DMS79 treated with DMSO at 0.1 percent for 48 hours (cell line): Measurements from ENCODE around the gene KCNMA1.
"Not testable (repeated sequence)": the region's sequence is repeated elsewhere in the genome, so short reads cannot be mapped to it uniquely, and the experiment has no call there.

Source experiments
- DNase-seq: peaks from one replicate; lab custom pipeline; 2025; lab: John Stamatoyannopoulos, UW

KCNMA1 gene

DNA sequence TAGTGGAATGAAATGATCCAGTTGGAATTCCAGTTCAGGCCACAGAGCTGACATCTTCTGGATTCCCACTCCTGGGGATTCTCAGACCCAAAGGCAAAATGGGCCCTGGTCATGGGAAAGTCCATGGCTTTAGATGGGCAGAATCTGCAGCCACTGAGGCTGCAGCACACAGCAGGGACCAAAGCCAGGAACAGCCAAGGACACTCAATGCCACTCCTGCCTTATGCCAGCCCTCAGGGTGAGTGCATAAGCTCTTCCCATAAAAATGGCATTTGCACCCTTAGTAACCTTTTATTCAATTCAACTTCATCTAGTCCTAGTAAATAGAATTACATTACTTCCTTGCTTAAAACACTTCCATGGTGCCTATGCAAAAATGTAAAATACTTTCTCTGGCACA is 274.4 kb downstream of the KCNMA1 start:
- DNase-seq = peak; percentile 16

DNA sequence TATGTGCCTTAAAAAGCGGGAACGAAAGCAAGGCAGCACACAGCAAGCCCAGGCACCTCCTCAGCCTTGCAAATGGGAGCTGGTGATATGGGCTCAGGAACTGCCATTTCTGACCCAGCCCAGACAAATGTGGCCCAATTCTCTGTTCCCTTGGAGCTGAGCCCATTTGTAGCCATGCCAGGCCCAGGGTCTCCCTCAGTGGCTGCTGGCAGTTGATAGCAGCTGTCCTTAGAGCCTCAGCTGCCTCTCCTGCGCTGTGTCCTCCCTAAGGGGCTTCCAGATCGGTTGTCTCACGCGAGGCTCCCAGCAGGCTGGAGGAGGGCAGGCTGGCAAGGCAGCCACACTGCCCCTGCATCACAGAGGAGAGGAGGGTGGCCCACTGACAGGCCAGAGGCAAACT is 275.8 kb downstream of the KCNMA1 start:
- no peak for DNase-seq

DNA sequence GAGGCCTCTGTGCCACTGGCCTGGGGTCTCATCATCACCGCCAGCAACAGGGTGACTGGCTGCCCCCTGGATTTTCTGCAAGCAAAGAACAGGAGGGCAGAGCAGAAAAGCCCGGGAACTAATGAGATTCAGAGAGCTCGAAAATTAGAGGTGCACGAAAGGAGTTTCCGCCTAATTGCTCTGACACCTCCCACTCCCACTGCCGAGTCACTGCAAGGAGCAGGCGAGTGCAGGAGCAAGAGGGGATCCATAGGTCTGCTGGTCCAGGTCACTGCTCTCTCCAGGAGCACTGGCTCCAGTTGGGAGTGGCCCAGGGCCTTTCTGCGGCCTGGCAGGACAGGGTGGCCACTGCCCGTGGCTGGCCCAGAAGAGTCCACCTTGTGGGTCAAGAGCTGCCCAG is 276.2 kb downstream of the KCNMA1 start:
- no peak for DNase-seq

DNA sequence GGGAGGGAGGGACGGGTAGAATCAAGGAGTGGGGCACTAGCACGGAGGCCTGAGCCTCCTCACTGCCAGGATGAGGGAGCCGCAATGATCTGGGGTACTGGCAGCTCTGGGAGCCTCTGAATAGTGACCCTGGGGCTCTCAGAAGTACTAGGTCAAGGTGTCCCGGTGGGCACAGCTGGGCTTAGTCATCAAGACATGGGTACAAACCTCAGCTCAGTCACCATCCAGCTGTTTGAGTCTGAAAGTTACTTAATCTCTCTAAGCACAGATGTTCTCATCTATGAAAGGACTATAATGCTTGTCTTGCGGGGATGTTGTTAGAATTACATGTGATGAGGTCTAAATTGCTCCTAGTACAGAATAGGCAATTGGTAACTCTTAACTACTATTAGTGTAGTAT is 276.8 kb downstream of the KCNMA1 start:
- no peak for DNase-seq

- DNase-seq = no peak
These were observed 277.6 kb downstream of the KCNMA1 start for GRCh38 chr10:77359950-77360520.

DNA sequence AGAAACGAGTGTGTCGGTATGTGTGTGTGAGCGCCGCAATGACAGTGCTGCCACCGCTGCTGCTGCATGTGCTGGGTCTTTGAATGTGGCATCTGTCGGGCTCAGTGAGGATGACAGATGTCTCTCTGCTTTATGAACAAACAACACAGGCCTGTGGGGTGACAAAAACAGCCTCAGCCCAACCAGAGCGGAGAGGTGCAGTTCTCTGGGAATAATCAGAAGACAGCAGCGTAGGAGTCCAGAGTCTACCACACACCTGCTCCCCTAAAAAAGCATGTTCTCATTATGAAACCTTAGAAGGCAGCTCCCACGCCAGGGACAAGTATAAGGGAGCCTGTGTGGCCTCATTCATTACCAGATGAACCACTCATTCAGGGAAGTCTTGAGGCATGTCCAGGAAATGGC is 278.3 kb downstream of the KCNMA1 start:
- no peak for DNase-seq

GRCh38 chr10:77358656-77359055 is 279.0 kb downstream of the KCNMA1 start:
- no peak for DNase-seq

DNA sequence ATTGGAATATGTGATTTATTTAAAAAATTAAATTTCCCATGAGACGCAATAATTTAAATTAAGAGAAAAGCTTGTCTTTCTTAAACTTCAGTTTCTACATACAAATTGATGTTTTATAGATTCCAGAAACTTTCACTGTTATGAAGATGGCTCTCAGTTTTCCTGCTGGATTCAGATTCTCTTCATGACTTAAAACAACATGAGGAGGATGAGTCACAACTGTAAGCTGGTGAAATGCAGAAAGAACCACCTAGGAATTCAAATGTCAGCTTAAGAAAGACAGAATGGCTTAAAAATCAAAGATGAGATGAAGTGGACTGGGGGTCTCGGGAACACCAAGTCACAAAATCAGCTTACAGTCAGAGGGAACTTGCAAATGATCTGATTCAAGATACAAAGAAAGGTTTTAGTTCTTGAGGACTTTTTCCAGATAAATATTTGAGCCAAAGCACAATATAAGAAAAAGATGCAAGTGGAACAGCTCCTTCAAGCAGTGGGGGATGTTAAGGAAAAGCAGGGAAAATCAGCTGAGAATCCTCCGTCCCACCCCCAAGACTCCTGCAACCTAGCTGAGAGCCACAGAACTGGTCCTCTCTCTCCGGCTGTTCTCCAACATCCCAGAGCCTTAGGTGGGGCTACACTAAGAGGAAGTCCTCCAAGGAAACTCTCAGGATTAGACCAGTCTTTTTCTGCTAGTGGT is 279.8 kb downstream of the KCNMA1 start:
- DNase-seq = no peak

DNA sequence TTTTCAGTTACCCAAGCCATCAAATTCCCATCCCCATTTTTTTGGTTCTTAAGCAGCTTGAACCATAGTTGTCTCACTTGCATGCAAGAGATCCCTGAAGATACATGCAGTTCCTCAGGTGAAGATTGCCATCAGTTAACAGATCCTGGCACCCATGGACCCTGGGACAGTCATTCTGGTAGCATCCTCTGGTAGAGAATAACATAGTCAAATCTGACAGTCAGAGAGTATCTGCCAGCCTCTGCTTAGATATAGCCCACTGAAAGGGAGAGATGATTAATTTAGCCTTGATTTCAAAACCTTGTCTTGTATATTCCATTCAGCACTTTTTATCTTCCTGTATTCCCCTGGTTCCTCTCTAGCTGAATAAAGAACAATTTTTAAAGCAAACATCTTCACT is 280.4 kb downstream of the KCNMA1 start:
- no peak for DNase-seq

DNA sequence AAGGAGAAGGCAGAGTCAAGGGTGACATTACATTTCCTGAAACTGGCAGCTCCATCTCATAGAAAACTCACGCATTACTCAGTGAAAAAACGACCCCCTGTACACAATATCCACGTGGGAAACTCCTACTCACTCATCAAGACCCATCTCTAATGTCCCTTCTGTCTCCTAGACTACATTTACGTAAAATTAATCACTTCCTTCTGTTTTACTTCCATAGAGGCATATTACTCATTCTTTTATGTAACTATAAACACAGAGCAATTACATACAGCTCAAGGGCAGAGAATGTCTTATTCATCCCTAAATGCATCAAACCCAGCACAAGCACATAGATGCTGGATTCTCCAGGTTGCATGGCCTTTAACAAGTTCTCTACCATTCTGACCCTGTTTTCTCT is 281.8 kb downstream of the KCNMA1 start:
- no peak for DNase-seq

DNA sequence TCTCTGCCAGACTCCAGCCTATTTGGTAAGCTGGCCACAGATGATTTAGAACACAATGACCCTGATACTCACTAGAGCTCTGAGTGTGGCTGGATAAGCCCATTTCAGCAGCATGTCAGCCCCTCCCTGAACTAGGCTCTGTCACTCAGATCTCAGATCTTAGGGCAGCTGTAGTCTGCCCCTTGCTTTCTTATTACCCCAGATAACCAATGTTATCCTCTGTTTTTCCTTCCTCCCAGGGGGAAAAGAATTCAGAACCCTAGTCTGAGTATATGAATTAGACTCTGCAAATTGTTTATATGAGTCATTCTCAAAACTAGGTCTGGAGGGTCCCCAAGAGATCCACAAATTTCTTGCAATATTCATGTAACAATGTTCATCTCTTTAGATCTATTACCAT is 286.2 kb downstream of the KCNMA1 start:
- DNase-seq = peak; percentile 8

GRCh38 chr10:77350711-77351119 is 286.9 kb downstream of the KCNMA1 start:
- DNase-seq = peak; percentile 1

DNA sequence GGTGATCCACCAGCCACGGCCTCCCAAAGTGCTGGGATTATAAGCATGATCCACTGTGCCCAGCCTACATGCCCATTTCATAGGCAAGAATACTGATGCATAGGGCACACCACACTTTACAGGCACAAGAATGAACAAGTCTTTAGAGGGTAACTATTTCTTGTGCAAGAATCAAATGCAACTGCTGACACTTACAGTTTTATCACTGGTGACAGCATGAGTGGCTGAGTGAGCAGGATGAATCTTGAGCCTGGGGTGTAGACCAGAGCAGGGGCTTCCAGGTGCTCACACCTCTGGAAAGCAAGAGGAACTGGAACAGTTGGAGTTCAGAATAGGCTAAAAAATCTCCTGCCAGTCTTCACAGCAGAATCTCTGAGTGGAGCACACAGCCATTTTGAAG is 287.5 kb downstream of the KCNMA1 start:
- DNase-seq = no peak

DNA sequence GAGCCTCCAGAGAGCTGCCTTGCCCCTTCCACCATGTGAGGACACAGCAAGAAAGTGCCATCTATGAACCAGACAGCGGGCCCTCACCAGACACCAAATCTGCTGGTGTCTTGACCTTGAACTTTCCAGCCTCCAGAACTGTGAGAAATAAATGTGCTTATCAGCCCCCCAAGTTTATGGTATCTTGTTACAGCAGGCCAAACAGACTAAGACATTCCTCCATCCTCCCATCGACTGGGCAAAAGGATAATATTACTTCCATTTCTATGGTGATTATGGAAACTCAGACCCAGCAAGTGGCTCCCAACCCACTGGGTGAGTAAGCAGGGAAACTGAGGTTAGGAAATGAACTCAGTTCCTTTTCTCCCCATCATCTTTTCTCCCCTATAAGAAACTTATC is 288.4 kb downstream of the KCNMA1 start:
- no peak for DNase-seq

DNA sequence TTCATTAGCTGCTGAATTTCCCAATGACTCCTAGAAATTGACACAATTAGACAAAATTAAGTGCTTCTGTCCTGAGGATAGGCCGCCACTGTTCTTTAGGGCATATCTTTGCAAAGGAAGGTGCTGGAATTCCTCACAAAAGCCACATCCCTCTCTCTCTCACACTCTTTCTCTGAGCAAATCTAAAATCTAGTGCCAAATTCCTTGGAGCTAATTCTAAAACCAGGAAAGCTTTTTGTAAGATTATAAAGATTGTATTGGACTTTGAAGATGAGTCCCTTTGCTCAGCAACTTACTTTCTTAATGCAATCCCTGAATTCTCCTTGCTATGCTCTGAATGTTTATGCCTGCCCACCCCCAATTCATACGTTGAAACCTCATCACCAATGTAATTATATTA is 288.9 kb downstream of the KCNMA1 start:
- DNase-seq = no peak

DNA sequence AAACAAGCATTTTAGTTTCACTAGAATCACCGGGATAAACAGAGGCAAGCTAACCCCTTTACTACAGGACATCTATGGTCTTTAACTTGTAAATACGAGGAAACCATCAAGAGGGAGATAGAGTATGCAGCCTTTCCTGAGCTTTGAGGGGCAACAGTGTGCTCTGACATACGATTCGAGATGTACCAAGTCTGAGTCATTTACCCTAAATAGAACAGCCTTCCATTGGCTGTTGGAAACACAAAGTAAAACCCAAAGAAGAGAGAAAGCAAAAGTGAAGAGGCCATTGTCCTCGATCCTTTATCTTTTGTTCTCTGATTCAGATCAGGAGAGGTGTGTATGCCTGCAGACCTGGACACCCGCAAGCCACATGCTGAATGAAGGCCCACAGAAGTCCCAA is 289.5 kb downstream of the KCNMA1 start:
- no peak for DNase-seq

DNA sequence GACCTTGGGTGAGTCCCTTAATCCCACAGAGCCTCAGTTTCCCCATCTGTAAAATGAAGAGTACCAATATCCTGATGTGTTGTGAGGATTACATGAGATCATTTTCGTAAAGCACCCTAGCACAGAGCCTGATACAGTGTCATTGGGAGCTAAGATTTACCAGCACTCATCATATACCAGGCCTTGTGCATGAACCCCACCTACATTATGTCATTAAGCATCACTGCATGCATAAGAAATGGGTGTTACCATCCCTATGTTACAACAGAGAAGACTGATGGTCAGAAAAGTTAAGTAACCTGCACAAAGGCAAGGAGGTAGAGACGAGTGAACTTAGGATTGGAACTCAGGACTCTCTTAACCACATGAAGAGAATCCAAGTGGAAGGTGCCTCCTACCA is 290.6 kb downstream of the KCNMA1 start:
- no peak for DNase-seq

DNA sequence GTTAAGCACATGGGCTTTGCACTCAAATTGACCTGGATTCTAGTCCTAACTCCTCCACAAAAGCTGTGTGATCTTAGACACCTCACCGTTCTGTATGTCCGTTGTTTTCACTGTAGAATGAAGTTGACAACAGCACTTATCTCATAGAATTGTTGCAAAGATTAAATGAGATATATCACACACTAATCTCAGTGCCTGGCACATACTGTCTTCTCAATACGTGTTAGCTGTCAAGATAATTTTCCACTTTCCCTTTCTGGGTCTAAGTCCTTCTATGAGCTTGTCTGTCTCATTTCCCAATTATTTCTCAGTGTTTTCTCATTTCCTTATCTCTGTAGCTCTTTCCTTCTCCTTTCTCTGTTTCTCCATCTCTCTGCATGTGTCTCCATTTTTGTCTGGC is 296.6 kb downstream of the KCNMA1 start:
- DNase-seq = no peak

DNA sequence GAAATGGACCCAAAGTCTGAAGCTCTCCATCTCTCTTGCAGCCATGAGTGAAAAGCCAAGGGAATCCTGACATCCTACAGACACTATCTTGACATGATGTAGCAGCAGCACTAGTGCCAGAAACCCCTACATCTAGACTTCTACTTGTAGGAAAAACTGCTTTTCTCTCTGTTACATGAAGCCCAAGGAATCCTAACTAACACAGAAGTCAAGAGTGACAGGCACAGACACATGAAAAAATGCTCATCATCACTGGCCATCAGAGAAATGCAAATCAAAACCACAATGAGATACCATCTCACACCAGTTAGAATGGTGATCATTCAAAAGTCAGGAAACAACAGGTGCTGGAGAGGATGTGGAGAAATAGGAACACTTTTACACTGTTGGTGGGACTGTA is 297.7 kb downstream of the KCNMA1 start:
- DNase-seq = not testable (repeated sequence)

DNA sequence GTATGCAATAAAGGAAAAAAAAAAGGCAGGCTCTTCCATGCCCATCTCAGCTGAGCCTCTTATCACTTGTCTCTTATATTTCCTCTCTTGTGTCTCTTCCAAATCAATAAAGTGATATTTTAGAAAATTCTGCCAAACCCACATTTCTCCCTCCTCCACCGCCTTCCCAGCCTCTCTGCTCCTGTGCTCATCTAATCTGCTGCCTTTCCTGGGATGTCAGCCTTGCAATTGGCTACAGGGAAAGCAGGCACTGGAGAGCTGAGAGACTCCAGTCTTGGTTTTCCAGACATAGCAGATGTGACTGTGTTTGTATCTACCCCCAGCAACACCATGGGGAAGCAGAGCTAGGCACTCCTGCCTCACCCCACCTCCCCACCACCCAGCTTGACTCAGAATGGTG is 298.4 kb downstream of the KCNMA1 start:
- DNase-seq = no peak

DNA sequence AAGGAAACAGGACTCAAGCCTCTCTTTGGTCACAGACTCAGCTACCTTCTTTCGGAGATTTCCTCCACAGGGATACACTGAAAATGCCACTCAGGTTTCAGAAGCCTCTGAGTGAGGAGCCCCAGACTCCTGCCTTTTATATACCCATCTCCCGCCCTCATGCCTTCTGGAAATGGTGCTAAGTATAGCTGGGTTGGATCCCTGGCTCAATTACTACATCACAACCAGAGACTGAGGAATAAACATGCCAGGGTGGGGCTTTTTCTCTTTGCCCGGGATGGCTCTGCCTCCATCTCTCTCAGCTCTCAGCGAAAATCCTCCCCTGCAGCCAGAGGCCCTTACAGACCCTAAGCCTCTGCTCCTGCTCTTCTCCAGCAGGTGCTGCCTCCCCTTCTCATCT is 299.5 kb downstream of the KCNMA1 start:
- DNase-seq = no peak

DNA sequence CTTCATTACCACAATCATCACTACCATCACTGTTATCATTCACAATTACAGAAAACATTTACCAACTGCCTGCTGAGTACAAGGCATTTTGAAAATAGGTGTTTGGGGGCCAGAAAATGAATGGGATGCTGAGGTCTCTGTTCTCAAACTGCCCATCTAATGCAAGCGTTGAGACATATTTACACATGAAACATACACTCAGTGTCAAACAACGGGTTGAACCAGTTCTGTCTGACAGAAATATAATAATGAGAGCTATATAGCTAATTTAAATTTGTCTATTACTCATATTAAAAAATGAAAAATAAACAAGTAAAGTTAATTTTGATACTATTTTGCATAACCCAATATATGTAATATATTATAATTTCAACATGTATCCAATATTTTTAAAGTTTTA is 303.1 kb downstream of the KCNMA1 start:
- DNase-seq = no peak

DNA sequence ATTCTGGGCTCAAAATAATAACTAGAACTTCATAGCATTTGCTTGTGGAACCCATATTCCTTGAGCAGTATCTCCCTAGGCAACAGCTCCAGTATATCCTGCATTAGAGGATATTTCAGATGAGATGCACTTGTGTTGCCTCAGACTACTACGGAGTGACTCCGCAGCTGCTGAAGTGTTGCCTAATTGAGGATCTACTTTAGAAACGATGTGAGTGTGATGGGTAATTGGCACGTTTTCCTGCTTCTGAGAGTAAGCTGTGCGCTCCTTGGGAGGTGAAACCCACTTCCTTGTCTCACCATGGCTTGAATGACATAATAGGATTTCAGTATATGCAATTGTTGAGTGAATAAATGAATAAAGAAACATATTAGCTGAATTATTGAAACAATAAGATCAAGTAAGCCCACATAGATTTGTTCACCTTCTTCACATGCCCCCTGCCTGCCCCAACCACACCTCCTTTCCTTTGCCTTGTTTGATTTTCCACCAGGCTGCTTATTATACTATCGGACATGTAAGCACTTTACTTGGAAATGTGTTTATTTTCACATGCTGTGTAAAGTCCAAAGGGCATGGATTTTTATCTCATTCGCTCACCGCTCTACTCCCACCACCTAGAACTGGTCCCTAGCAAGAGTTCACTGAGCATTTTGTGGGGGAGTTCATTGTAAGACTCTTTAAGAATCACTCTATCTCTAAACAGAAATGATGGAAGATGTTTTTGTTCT is 303.8 kb downstream of the KCNMA1 start:
- DNase-seq = peak; percentile 38

DNA sequence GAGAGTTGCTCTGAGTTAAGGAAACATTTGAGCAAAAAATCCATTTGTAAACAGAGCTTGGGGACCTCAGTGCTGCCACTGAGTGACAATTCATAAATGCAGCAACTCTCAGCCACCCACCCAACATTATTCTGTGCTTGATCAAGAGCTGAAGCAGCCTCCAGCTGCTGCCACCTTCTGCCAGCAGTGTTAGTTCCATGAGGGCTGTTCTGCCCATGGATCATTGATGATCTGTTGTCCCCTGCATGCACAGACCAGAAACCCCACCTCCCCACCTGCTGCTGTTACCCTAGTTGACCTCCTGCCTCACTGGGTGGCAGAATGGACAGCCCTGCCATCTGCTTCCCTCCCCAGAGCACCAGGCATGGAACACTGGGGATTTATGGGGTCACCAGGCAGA is 305.4 kb downstream of the KCNMA1 start:
- DNase-seq = peak; percentile 30
